GM12878 (cell line): ENCODE data around the gene TMEM272. TPM values are rescaled to one million over a fixed set of nuclear protein-coding genes. Genes with fewer than 3 reads are reported as not detected.

Source experiments
- ATAC-seq: fragments of 200-7000 bp; cut with Tn5 transposase; 3 replicates; pipeline ENCODE4 v1.9.1; 2020; ENCODE audit warnings: mild to moderate bottlenecking, moderate library complexity
- BruUV-seq: library from RNA; stranded (reverse); fragments of 400-500 nt; replicated peaks from 2 replicates; lab custom pipeline; 2021; lab: Mats Ljungman, UMichigan
- CTCF ChIA-PET: fragments of 300-600 bp; sonication (Branson Sonifier 250); formaldehyde crosslinking; extraction: SDS; loops from one replicate; lab custom pipeline; 2021; ENCODE audit warnings: inconsistent platforms; lab: Yijun Ruan, JAX
- POLR2A ChIA-PET: fragments of 350-600 bp; formaldehyde crosslinking; extraction: SDS; loops from one replicate; lab custom pipeline; 2021; ENCODE audit warnings: inconsistent platforms; lab: Charles Lee
- RAD21 ChIA-PET: fragments of 300-600 bp; sonication (Branson Sonifier 250); formaldehyde crosslinking; loops from one replicate; lab custom pipeline; 2023; ENCODE audit warnings: antibody characterized with exemption; ENCODE audit not compliant: unreplicated experiment; lab: Charles Lee
- SMC1A ChIA-PET: fragments of 300-600 bp; sonication (Branson Sonifier 250); formaldehyde crosslinking; loops from one replicate; lab custom pipeline; 2023; ENCODE audit not compliant: unreplicated experiment, uncharacterized antibody; lab: Charles Lee
- DNase-seq: peaks from one replicate; pipeline ENCODE4 v3.0.0-alpha.2; 2011; ENCODE audit warnings: low read depth, low spot score
- FAIRE-seq: peaks from 3 replicates; lab custom pipeline; 2011; peaks lifted over from hg19 to GRCh38; lab: Jason Lieb, UNC
- H2AFZ ChIP-seq: 2 replicates; pipeline ENCODE4 v1.6.0; 2011; ENCODE audit warnings: low read depth, low read length, control low read depth; ENCODE audit not compliant: control insufficient read depth
- H3K27ac ChIP-seq: 2 replicates; pipeline ENCODE4 v1.5.1; 2011; ENCODE audit warnings: control low read depth; ENCODE audit not compliant: control insufficient read depth, insufficient read depth
- H3K27me3 ChIP-seq, 2 experiments: replicated peaks in 1 of 2; 2 replicates each; pipeline versions ENCODE4 v1.6.0 to v1.6.1; 2011; ENCODE audit warnings: low read length in 1 of 2; ENCODE audit not compliant: control insufficient read depth in 2 of 2, insufficient read depth in 2 of 2
- H3K36me3 ChIP-seq, 2 experiments: 2 replicates each; pipeline ENCODE4 v1.5.1; 2011; ENCODE audit warnings: low read length in 1 of 2; ENCODE audit not compliant: control insufficient read depth in 2 of 2, insufficient read depth in 2 of 2
- H3K4me1 ChIP-seq: 2 replicates; pipeline ENCODE4 v1.6.1; 2011; ENCODE audit warnings: mild to moderate bottlenecking, low read length, moderate library complexity, mixed read lengths; ENCODE audit not compliant: control insufficient read depth, insufficient read depth
- H3K4me2 ChIP-seq: 2 replicates; pipeline ENCODE4 v1.6.0; 2011; ENCODE audit warnings: control low read depth; ENCODE audit not compliant: control insufficient read depth, insufficient read depth
- H3K4me3 ChIP-seq: fragments of 200-600 bp; sonication (generic); 2 replicates; pipeline ENCODE4 v1.5.1; 2016
- H3K79me2 ChIP-seq: 2 replicates; pipeline ENCODE4 v1.6.0; 2011; ENCODE audit warnings: low read length; ENCODE audit not compliant: control insufficient read depth, insufficient read depth
- H3K9ac ChIP-seq: 2 replicates; pipeline ENCODE4 v1.8.0; 2011; ENCODE audit warnings: low read length, control low read depth, mixed read lengths; ENCODE audit not compliant: control insufficient read depth, insufficient read depth
- H3K9me3 ChIP-seq: replicated peaks from 3 replicates; pipeline ENCODE4 v1.5.1; 2011; ENCODE audit warnings: mild to moderate bottlenecking, low read length; ENCODE audit not compliant: control insufficient read depth, insufficient read depth
- H4K20me1 ChIP-seq: 2 replicates; pipeline ENCODE4 v1.6.0; 2011; ENCODE audit not compliant: control insufficient read depth, insufficient read depth
- CREB1 ChIP-seq: IDR thresholded peaks from 2 replicates; pipeline ENCODE4 v1.6.1; 2012; ENCODE audit warnings: low read depth, mild to moderate bottlenecking, inconsistent platforms
- HDGF ChIP-seq: fragments of 450-650 bp; IDR thresholded peaks from 2 replicates; pipeline ENCODE4 v1.6.1; 2016; ENCODE audit warnings: antibody characterized with exemption
- POLR2AphosphoS5 ChIP-seq: IDR thresholded peaks from 2 replicates; pipeline ENCODE4 v1.6.1; 2011; ENCODE audit warnings: mild to moderate bottlenecking, low read length, inconsistent platforms
- RELA ChIP-seq: fragments of 450-650 bp; IDR thresholded peaks from 2 replicates; pipeline ENCODE4 v1.8.0; 2014; ENCODE audit warnings: borderline replicate concordance; ENCODE audit not compliant: partially characterized antibody
- TCF3 ChIP-seq: IDR thresholded peaks from 2 replicates; pipeline ENCODE4 v1.6.1; 2012; ENCODE audit warnings: low read depth, mild to moderate bottlenecking, low read length, borderline replicate concordance; ENCODE audit not compliant: insufficient read depth
- WGBS: methylation state at CpG from one replicate; pipeline ENCODE4 v1.1.6; 2016; ENCODE audit warnings: low lambda C conversion rate; ENCODE audit not compliant: insufficient replicate concordance, insufficient coverage; ENCODE audit errors: missing lambda C conversion rate; 5-methylcytosine and 5-hydroxymethylcytosine counted together
- in situ Hi-C: fragments of 300-500 bp; cut with MboI; formaldehyde crosslinking; loops from 9 replicates; pipeline ENCODE4 v1.14.3; 2018; ENCODE audit warnings: mixed read lengths
- intact Hi-C: fragments of 100-400 bp; cut with micrococcal nuclease; formaldehyde crosslinking; loops from one replicate; pipeline ENCODE4 v1.14.2; 2022; ENCODE audit not compliant: unreplicated experiment
- polyA plus RNA-seq, 11 experiments: library from polyadenylated mRNA; depleted of rRNA in 4 of 11; unstranded in 6 of 11; stranded (reverse) in 5 of 11; fragments of >200 nt; fragmentation: Nextera tagmentation in 4 of 11; fragmentation: Illumina TruSeq in 1 of 11; extraction: Ambion mirVana in 4 of 11; extraction: Trizol in 1 of 11; gene quantifications; 1 replicate in 1 of 11; 2 replicates in 10 of 11; pipeline versions ENCODE4 v1.2.1 to v1.2.3, GENCODE V29; 2011 to 2016; ENCODE audit warnings: inconsistent platforms in 2 of 11, missing spikeins in 2 of 11, low read depth in 1 of 11
- total RNA-seq, 4 experiments: library from RNA; depleted of rRNA in 3 of 4; stranded (reverse); fragments of >200 nt in 3 of 4; fragmentation: Illumina TruSeq in 1 of 4; extraction: Trizol in 1 of 4; gene quantifications; 2 replicates each; pipeline versions ENCODE4 v1.2.1 to v1.2.3, GENCODE V29; 2013 to 2021
- TF ChIP-seq, protein P1 (sequence below): IDR thresholded peaks from 2 replicates; pipeline ENCODE4 v1.6.1; 2012; ENCODE audit warnings: mild to moderate bottlenecking, low read depth, low read length

TMEM272 gene
- total and polyA plus RNA-seq, 10 of the 15 experiments (the other 5 are each of a cell fraction or from before 2014, with no cell fraction given), result 0.01 to 0.04 TPM; not detected in 8

DNA sequence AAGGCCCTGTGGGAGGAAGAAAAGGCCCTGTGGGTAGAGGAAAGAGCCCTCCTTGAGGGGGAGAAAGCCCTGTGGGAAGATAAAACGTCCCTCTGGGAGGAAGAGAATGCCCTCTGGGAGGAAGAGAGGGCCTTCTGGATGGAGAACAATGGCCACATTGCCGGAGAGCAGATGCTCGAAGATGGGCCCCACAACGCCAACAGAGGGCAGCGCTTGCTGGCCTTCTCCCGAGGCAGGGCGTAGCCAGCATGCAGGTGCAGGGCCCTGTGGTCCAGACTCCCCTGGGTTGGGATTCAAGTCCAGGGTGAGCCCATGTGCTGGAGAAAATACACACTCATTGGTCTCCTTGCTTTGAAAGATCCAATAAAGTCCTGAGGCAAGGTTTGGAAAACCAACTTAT lies 20.9 kb upstream of the TMEM272 start:
- WGBS, result 28% methylated on average over 7 of the region's 7 CpGs
- Histone ChIP-seq H2AFZ (no peak overlapping the region), H3K4me1 (no peaks in the 10 kb centered on the region), H3K9me3 (no peaks in the 10 kb centered on the region), H3K9ac (no peak overlapping the region), H3K27ac (no peak overlapping the region), H4K20me1 (no peaks in the 10 kb centered on the region), H3K36me3 (no peaks in the 10 kb centered on the region)
- intact Hi-C loops (no loop called here), in situ Hi-C loops (no loop called here)
- SMC1A ChIA-PET, result no interaction called here
- FAIRE-seq, result no peak
- TF ChIP-seq HDGF, result no peak
- TF ChIP-seq POLR2AphosphoS5, result no peak
- TF ChIP-seq TCF3, result no peak
- TF ChIP-seq CREB1, result no peak
- TF ChIP-seq RELA, result no peak
- TF ChIP-seq, protein P1, sequence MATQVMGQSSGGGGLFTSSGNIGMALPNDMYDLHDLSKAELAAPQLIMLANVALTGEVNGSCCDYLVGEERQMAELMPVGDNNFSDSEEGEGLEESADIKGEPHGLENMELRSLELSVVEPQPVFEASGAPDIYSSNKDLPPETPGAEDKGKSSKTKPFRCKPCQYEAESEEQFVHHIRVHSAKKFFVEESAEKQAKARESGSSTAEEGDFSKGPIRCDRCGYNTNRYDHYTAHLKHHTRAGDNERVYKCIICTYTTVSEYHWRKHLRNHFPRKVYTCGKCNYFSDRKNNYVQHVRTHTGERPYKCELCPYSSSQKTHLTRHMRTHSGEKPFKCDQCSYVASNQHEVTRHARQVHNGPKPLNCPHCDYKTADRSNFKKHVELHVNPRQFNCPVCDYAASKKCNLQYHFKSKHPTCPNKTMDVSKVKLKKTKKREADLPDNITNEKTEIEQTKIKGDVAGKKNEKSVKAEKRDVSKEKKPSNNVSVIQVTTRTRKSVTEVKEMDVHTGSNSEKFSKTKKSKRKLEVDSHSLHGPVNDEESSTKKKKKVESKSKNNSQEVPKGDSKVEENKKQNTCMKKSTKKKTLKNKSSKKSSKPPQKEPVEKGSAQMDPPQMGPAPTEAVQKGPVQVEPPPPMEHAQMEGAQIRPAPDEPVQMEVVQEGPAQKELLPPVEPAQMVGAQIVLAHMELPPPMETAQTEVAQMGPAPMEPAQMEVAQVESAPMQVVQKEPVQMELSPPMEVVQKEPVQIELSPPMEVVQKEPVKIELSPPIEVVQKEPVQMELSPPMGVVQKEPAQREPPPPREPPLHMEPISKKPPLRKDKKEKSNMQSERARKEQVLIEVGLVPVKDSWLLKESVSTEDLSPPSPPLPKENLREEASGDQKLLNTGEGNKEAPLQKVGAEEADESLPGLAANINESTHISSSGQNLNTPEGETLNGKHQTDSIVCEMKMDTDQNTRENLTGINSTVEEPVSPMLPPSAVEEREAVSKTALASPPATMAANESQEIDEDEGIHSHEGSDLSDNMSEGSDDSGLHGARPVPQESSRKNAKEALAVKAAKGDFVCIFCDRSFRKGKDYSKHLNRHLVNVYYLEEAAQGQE, result no peak
- TF ChIP-seq, all 136 proteins: peak for 0
- ATAC-seq (no peak), DNase-seq (no peak)
- Histone ChIP-seq H3K27me3 (no peaks in the 10 kb centered on the region), H3K4me2 (no peak overlapping the region), H3K4me3 (no peak overlapping the region), H3K79me2 (no peaks in the 10 kb centered on the region)
- POLR2A ChIA-PET, result no interaction called here
- CTCF ChIA-PET, result no interaction called here
- BruUV-seq, result no TSS peak
- RAD21 ChIA-PET, result no interaction called here
